GM12874 (cell line): ENCODE measurements around the gene NOP53.

ENCODE experiments used
- CTCF ChIP-seq: IDR thresholded peaks from 2 replicates; pipeline ENCODE4 v1.5.1; 2011; ENCODE audit warnings: low read depth, mild to moderate bottlenecking, control low read depth, low read length, moderate library complexity; ENCODE audit not compliant: insufficient read depth

Gene NOP53

GRCh38 chr19:47768604-47769003 is 23.3 kb downstream of the NOP53 start:
- no peak for TF ChIP-seq CTCF

GRCh38 chr19:47769534-47769933 is 24.2 kb downstream of the NOP53 start:
- TF ChIP-seq CTCF: no peak

DNA sequence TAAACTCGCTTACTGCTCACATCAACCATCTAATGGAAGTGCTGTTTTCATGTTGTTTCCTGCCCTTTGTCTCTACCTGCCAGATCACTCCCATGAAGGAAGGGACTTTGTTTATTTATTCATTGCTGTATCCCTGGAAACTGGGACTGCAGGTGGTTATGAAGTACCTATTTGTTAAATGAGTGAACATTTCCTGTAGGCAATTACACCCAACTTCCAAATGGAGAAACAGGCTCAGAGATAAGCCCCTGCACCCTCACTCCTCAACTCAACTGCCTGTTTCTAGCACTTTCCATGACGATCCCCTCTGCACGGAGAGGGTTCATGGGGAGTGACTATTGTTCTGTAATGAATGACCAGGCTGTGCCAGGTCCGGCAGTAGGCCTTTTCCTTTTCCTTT is 31.2 kb downstream of the NOP53 start:
- no peak for TF ChIP-seq CTCF

DNA sequence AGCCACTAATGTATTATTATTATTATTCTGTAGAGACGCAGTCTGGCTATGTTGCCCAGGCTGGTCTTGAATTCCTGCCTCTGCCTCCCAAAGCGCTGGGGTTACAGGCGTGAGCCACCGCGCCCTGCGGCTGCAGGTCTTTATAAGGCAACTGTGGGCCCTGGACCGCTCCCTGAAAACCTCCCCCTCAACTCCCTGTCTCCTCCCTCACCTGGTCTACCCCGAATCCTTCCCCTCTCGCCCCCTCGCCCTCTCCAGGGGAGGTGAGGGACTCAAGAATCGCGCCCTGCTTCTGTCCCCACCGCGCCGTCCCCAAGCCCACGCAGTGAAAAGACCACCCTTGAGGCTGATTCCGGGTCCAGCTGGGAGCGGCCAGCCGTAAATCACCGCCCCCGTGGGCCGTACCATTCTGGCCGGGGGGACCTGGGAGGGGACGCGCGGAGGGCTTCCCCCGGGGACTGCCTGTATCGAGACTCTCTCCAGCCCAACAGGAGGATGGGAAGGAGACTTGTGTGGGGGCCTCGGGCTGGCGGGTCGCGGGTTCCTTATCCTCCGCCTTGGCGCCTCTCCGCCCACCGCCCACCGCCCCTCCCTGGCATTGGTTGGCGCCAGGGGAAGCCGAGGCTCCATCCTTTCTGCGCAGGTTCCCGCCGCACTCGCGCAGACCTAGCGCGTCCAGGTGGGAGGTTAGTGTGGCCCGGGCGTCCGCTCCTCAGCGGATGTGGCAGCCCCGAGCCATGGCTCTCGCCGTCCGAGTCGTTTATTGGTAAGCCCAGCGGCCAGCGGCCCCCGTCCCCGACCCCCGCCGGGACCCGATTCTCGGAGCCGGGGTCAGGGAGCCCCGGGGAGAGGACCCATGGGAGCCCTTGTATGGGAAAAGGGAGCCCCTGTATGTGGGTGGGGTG is 33.0 kb downstream of the NOP53 start, which contains the start of gene SELENOW:
Gene SELENOW (plus strand): TSS at position 655 of the 905 bp plus-strand sequence. CDS start 83 bp downstream, at position 738.
- TF ChIP-seq CTCF: no peak

DNA sequence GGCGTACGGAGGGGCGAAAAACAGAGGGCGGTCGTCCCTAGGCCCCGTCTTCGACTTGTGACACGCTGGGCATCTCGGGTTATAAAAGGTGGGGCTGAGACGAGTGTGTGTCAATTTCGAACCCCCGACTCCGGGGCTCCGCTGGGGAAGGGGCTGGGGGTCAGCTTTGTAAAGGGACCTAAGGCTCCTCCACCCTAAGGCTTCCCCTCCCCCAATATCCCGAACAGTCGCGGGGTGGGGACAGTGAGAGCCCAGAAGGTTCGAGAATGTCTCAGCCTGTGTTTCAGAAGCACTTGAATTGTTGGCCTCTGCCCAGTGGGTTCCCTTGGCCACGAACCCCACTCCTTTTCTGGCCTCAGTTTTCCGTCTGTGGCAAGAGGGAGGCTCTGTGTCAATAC is 33.6 kb downstream of the NOP53 start:
- TF ChIP-seq CTCF: no peak

GRCh38 chr19:47779524-47780214 is 34.3 kb downstream of the NOP53 start:
- TF ChIP-seq CTCF: no peak

DNA sequence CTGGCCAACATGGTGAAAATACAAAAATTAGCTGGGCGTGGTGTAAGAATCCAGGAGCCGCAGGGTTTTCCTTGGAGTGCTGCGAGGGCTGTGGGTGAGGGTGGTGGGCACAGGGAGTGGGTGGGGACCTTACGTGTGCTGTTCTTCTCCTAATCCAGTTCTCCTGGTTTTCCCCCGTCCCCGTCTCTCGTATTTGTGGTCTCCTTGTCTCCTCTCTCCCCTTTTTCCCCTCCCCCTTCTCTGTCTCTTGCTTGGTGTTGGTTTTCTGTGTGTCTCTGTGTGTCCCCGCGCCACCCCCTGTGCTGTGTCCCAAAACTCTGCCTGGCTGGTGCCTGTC is 34.8 kb downstream of the NOP53 start:
- no peak for TF ChIP-seq CTCF
